NCI-H187 (cell line): Measurements from ENCODE around the gene NME7.
"Not testable (repeated sequence)": the region's sequence is repeated elsewhere in the genome, so short reads cannot be mapped to it uniquely, and the experiment has no call there.

Experiments used
- DNase-seq, 2 experiments: peaks; one replicate each; lab custom pipeline; 2025; lab: John Stamatoyannopoulos, UW

NME7 gene

DNA sequence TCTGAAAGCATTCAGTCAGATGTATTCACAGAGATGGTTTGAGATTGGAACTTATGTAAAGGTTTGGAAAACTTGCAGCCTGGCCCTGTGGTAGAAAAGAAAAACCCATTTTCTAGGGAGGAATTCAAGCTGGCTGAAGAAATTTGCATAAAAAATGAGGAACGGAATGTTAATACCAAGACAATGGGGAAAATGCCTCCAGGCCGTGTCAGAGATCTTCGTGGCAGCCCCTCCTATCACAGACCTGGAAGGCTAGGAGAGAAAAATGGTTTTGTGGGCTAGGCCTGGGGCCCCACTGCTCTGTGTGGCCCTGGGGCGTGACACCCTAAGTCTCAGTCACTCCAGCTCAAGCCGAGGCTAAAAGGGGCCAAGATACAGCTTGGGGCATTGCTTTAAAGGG, 26.7 kb downstream of the NME7 start:
- DNase-seq: no peak

DNA sequence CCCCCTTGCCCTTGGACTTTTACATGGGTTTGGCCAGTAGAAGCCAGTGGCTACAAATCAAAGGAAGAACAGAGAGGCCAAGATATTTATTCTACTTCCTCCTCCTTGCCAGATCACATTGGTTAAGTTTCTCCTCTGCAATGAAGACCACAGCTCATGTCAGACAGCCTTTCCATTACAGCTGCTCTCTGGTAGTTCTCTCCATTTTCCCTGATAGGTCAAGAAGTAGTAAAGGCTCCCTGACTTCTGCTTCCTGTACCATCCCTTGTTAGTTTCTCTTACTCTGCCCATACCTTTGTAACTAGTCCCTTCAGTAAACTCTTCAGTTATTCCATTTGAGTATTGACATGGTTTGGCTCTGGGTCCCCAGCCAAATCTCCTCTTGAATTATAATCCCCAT, 27.8 kb downstream of the NME7 start:
- DNase-seq: no peak

DNA sequence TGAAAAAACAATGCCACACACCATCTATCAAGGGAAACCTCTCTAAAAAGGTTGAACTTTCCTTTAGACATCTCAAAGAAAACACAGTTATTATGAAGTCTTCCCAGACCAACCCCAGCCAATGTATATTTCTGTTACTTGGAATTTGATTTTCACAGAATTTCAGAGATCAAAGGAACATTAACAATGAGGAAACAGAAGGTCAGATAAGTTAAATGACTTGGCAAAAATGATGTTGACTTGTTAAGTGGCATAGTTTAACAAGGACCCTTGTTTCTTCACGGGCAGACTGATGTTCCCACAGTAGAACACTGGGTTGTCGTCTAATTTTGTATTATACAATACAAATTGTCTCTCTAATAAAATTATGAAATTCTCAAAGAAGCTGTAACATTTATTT, 29.0 kb downstream of the NME7 start:
- DNase-seq: no peak

DNA sequence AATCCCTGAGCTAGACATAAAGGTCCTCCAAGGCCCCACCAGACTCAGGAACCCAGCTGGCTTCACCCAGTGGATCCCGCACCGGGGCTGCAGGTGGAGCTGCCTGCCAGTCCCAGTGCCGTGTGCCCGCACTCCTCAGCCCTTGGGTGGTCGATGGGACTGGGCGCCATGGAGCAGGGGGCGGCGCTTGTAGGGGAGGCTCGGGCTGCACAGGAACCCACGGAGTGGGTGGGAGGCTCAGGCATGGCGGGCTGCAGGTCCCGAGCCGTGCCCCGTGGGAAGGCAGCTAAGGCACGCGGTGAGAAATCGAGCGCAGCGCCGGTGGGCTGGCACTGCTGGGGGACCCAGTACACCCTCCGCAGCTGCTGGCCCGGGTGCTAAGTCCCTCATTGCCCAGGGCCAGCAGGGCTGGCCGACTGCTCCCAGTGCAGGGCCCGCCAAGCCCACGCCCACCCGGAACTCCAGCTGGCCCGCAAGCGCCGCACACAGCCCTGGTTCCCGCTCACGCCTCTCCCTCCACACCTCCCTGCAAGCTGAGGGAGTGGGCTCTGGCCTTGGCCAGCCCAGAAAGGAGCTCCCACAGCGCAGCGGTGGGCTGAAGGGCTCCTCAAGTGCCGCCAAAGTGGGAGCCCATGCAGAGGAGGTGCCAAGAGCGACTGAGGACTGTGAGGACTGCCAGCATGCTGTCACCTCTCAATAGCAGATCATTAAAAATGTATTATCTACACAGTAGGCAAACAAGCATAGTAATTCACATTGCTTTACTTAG, 30.5 kb downstream of the NME7 start:
- not testable (repeated sequence) for DNase-seq

DNA sequence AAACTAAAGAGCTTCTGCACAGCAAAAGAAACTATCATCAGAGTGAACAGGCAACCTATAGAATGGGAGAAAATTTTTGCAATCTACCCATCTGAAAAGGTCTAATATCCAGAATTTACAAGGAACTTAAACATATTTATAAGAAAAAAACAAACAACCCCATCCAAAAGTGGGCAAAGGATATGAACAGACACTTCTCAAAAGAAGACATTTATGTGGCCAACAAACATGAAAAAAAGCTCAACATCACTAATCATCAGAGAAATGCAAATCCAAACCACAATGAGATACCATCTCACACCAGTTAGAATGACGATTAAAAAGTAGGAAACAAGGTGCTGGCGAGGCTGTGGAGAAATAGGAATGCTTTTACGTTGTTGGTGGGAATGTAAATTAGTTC, 32.9 kb downstream of the NME7 start:
- not testable (repeated sequence) for DNase-seq

DNA sequence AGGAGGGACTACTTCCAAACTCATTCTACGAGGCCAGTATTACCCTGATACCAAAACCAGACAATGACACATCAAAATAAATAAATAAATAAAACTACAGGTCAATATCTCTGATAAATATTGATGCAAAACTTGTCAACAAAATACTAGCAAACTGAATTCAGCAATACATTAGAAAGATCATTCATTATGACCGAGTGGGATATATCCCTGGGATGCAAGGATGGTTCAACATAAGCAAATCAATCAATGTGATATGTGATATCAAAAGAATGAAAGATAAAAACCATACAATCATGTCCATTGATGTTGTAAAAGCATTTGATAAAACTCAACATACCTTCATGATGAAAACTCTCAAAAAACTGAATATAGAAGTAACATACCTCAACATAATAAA, 36.7 kb downstream of the NME7 start:
- DNase-seq: no peak

DNA sequence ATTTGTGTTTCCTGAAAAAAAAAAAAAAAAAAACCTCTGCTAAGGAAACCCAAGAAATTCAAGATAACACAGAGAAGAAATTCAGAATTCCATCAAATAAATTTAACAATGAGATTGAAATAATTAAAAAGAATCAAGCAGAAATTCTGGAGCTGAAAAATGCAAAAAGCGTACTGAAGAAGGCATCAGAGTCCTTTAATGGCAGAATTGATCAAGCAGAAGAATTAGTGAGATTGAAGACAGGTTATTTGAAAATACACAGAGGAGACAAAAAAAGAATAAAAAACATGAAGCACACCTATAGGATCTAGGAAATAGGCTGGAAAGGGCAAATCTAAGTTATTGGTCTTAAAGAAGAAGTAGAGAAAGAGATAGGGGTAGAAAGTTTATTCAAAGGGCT, 38.2 kb downstream of the NME7 start:
- no peak for DNase-seq

DNA sequence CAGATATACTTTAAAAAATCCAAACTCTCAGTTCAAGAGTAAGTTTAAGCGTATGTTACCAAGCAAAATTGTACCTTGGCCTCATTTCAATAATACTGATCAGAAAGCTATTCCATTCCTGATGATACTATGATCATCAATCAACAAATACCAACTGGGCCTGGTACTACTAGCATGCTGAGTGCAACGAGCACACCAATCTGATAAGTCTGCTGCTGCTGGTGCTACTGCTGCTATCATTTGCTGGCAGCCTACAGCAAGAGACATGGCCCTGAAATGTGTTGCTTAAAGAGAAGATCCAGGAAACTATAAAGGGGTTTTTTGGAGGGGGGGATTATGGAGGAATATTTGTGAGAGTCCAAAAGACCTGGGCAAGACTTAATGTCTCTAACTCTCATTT, 39.7 kb downstream of the NME7 start:
- DNase-seq: no peak

DNA sequence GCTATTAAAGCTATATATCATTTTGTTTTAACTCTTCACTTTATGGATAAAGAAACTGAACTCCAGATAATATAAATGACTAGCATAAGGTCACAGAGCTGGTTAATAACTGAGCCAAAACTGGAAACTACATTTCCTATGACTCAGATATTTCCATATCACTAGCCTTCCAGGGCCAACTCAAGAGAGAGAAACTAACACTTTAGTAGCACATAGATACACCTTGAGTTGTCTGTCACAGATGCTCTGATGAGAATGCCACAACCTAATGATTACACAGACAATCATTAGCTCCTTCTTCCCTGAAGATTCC, 40.7 kb downstream of the NME7 start:
- no peak for DNase-seq

DNA sequence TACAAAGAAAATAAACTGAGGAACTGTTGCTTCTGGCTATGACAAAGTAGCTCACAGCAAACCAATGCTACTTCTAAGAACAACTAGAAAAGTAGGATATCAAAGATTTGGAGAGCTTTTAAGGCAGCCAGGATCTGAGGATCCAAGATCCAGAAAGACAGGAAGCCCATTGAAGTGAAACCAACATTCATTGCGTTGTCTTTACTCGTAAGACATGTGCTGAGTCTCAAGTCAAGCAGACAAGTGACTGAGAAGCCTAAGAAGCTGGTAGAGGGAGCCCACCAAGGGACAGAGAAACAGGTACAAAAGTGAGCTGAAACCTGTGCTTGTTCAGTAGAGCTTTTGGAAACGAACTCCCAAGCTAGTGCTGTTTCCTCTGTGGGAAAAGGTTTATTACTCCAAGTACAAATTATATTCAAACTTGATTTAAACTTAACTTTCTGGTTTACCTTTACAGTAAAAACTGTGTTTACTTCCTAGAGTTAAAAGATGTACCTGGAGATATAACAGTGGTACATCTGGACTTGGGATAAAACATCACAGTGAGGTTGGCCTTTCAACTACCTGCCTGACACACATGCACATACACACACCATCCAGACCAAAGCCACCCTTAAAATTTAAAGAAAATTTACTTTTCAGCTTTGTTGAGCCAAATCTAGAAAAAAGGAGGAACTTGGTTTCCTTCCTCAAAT, 41.2 kb downstream of the NME7 start:
- DNase-seq: no peak

DNA sequence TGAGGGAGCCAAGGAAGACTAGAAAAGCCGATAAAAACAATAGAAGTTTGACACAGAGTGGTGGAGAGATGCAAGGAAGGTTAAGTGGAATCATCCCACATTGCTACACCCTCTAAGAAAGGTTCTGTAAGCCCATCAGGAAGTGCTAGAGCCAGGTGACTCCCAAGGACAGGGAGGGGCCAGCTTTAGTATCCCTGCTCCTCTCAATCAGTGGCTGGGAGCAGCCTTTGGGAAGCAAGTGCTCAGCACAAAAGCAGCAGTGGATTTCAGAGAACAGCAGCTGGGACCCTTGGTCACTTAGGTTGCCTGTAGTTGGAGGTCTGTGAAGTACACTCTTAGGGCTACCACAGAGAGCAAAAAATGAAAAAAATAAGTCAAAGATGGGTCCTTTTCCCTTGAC, 42.5 kb downstream of the NME7 start:
- DNase-seq: no peak

DNA sequence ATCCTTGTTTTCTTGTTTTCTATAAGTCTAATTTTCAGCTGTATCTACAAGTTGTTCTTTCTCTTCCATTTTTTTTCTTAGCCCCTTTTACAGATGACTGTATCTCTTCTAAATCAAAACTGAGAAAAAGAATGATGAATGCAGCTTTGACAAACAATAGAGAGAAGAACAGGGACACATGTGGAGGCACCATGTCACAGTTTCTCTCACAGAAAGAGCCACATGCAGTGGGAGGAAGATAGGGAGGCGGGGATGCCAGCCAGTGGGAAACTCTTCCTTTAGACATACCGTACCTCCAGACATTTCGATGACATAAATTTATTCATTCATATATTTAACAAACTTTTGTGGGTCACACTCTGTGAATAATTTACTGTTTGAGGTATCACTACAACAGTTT, 45.5 kb downstream of the NME7 start:
- no peak for DNase-seq

DNA sequence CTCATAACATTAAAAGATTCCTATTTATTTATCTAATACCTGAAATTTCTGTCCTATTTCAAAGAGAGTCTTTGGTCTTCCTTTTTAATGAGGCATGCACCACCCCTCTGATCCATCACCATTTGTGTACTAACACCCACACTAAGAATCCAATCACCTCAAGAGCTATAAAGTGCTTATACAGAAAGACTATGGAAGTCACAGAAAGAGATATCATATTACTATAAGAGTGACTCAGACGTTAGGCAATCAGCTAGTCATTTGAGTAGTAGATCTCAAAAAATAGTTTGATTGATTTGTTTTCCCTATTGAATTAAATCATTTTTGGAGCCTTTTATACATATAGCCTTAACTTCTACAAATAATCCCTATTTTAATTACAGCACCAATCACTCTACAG, 46.1 kb downstream of the NME7 start:
- DNase-seq: no peak

DNA sequence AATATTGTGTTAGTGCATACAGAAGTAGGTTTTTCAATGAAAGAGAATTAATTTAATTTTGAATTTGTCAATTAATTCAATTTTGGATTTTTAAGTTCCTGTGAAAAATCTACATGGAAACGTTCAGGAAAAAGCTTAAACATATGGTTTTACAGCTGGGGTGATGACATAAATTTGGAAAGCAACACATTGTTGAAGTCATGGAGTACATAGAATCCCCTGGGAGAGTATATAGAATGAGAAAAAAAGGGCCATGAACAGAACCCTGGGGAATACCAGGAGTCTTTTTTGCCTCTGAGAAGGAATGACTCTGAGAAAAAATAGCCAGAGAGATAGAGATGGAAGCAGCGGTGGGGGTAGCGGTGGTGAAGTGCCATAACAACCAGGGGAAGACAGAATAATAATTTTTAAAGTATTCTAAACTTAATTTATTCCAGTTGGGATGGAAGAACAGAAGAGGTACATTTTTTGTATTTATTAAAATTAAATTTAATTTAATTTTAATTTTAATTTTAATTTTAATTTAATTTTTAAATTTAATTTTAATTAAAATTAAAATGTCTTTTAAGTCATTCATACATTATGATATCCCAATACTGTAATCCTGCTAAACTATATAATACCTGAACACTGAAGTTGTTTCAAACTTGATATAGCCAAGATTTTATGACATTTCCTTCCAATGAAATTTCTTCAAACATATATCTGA, 48.9 kb downstream of the NME7 start:
- DNase-seq: no peak

DNA sequence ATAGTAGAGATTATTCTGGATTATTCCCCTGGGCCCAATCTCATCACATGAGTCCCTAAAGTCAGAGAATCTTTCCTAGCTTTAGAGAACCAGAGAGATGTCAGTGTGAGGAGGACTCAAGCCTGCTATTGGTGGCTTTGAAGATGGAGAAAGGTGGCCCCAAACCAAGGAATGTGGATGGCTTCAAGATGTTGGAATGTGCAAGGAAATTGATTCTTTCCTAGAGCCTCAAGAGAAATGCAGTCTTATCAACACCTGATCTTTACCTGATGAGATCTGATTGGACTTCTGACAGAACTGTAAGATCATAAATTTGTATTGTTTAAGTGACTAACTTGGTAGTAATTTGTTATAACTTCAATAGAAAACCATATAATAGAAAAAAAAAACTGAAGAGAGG, 51.0 kb downstream of the NME7 start:
- no peak for DNase-seq

DNA sequence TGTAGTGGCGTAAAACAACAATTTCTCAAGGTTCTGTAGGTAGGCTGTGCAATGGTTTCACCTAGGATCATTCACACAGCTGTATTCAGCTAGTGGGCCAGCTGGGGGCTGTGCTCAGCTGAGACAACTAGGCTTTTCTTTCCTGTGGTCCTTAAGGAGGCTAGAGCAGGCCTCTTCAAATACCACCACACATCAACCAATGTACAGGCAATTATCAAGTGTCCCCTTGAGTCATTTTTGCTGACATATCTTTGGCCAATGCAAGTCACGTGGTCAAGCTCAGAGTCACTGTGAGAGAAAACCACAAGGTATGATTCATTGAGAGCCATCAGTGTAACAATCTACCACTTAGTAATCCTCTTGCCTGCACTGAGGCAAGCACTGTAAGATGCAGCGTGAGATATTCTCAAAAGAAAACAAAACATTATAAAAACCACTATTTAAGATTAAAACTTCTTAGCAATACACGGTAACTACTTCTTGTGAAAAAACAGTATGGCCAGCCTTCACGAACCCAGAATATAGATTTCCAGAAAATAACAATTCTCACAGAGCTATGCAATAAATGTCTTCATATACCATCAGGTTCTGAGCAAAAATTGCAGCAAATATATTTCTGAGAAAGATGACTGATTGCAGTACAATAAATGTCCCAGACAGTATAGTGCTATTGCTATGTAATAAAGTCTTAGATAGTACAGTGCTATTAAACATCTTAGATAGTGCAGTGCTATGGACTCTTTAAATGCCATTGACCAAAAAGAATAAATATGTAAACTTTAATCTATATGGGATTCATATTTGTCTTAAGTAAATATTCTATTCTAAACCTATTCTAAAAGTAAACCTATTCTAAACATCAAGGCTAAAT, 55.3 kb downstream of the NME7 start:
- DNase-seq: peak; percentile 57 to 85

DNA sequence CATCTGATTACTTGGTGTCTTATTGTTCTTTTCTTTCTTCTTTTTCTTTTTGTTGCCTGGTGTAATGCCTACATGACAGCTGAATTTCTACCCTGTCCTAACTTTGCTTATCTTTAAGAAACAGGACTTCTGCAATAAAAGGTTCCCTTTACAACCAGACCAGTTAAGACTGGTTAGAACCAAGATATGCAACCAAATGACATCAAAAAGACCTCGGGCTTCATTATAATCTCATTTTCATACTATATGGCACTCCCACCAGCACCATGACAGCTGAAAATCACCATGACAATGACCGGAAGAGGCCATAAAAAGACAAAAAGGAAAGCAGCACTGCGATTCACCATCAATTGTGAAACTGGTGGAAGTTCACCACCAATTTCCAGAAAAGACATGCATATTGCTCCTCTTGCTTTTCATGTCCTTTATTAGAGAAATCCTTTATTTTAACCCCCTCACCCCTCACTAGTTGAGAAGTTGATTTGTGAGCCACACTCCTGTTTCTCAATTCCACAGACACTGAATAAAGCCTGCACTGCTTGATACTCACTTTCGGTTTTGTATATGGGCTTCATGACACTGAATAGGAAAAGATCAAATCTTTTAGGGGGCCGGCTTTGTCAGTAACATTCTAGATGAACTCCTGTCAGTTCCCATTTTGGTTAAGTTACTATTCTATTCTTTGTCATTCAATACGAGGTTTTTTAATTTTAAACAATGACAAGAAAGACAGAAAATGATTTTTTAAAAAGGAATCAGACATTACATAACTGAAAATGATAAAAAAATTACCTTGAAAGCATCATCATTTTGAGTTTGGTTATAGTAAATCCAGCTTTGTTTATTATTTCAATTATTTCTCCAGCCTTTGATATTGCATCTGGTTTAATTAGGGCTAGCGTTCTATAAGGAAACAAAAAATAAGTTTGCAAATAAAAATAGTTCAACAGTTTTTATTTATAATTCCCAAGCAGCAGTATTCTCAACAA, 58.1 kb downstream of the NME7 start:
- DNase-seq: no peak

DNA sequence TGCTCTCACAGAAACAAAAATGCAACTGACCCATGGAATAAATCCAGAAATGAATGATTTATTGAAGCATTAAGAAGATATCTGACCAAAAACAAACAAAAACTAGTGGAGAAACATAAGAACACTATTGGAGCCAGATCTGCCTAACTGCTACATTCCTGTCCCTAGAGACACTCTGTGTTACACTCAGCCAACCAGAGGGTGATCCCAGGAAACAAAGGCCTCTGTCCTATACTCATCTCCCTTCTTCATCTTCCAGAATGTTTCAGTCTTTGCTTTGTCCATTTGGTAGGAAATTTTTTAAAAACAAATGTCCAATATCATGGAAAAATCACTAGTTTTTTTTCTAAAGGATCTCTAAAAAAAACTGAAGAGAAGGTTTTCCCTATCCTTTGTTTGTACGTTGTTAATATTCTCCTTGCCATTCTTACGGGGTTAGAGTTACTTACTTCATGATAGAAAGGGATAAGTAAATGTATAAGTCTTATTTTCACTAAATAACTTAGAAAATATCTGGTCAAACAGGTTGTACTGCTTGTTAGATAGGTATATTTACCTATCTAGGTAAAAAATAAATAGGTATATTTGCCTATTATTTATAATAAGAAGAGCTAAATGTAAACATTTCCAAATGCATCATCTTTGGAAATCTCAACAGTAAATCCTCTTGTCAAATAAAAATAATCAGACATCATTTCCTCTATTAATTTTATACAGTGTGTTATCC, 59.1 kb downstream of the NME7 start:
- DNase-seq: no peak

DNA sequence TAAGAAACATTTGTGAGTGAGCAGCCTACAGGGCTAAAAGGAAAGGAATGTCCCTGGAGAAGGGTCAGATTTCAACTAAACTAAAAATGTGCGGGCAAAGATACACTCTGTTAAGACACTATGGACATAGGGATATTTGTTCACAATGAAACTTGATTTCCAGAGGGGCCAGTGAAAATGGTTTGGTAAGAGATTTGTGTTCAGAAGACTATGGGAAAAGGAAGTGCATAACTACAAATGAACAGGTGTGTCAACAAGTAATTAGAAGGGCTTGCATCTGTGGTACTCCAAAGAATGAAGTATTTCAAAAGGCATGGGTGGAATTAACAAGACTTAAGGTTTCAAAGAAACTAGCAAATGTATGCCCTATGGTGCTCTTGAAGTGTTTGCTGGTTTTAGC, 60.4 kb downstream of the NME7 start:
- no peak for DNase-seq

DNA sequence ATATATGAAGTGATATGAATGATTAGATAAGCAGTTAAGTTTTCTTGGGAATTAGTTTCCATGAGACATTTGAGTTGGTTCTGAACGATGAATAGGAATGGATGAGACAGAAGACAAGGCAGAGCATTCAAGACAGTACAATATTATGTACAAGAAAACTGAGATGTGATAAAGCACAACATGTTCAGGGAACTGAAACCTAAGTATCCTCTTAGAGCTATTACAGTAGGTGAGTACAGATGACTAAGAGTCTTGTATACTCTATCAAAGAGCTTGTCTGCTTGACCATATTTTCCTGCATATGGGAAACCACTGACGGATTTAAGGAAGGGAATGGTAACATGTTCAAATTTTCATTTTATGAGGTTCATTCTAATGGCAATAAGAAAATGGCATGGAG, 61.6 kb downstream of the NME7 start:
- DNase-seq: no peak

DNA sequence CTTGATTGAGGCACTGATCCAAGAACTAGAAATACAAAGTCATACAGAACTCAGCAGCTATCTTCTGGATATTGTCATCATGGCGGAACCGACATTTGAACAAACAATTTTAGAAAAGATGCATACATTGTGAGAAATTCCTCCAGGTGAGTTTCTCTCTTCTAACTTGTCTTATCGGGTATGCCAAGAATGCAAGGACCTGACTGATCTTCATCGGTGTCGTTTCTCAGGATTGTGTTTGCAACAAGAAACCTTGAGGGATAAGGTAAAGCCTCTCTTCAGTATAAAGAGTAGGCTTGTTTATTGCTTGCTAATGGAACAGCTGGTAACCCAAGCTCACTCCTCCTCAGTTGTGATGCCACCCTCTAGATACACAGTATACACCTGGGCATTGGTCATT, 62.2 kb downstream of the NME7 start:
- DNase-seq: no peak
